Choroid plexus epithelial cell (primary cell): ENCODE data around the gene SLC22A14.

Experiments used
- DNase-seq: peaks from one replicate; pipeline ENCODE4 v3.0.0-alpha.2; 2010; ENCODE audit warnings: low read depth
- H3K4me3 ChIP-seq: 2 replicates; pipeline ENCODE4 v1.5.1; 2011; ENCODE audit warnings: low read depth, mild to moderate bottlenecking, control low read depth, low read length, moderate library complexity
- CTCF ChIP-seq: conservative IDR thresholded peaks from 2 replicates; pipeline ENCODE4 v1.5.1; 2011; ENCODE audit warnings: low read depth, mild to moderate bottlenecking, control low read depth, inconsistent platforms, low read length, moderate library complexity

Gene SLC22A14

GRCh38 chr3:38268522-38268921 is 13.6 kb upstream of the SLC22A14 start:
- H3K4me3 ChIP-seq: no peak overlapping the region
- no peak for TF ChIP-seq CTCF
- no peak for DNase-seq

GRCh38 chr3:38270606-38271005 is 11.5 kb upstream of the SLC22A14 start:
- no peak overlapping the region for H3K4me3 ChIP-seq
- TF ChIP-seq CTCF: no peak
- peak; percentile 13 for DNase-seq

- no peak for TF ChIP-seq CTCF
- no peak overlapping the region for H3K4me3 ChIP-seq
- no peak for DNase-seq
Measured at GRCh38 chr3:38271553-38271952, 10.5 kb upstream of the SLC22A14 start.

- no peak for TF ChIP-seq CTCF
- no peak overlapping the region for H3K4me3 ChIP-seq
- DNase-seq: no peak
Measured at GRCh38 chr3:38274864-38275649, 7.0 kb upstream of the SLC22A14 start.

GRCh38 chr3:38275658-38276057 is 6.4 kb upstream of the SLC22A14 start:
- H3K4me3 ChIP-seq: no peak overlapping the region
- no peak for DNase-seq

GRCh38 chr3:38276081-38276916 is 5.8 kb upstream of the SLC22A14 start:
- TF ChIP-seq CTCF: no peak
- no peak overlapping the region for H3K4me3 ChIP-seq
- DNase-seq: no peak

More at GRCh38 chr3:38275658-38276057, 6.4 kb upstream of the SLC22A14 start:
- TF ChIP-seq CTCF: no peak
